HCT116 (cell line): ENCODE data around the gene TANC1. TPM values are rescaled to one million over a fixed set of nuclear protein-coding genes. Genes with fewer than 3 reads are reported as not detected.

Experiments used
- ATAC-seq: fragments of 200-7000 bp; cut with Tn5 transposase; 2 replicates; pipeline ENCODE4 v1.9.1; 2020; ENCODE audit warnings: mild to moderate bottlenecking, moderate library complexity
- BruUV-seq: library from RNA; stranded (reverse); fragments of 400-500 nt; replicated peaks from 2 replicates; lab custom pipeline; 2021; lab: Mats Ljungman, UMichigan
- CTCF ChIA-PET: fragments of 300-600 bp; sonication (Branson Sonifier 250); formaldehyde crosslinking; loops from one replicate; lab custom pipeline; 2021; ENCODE audit warnings: antibody characterized with exemption; lab: Charles Lee
- POLR2A ChIA-PET: fragments of 300-600, 350-600 bp; sonication (Branson Sonifier 250); formaldehyde crosslinking; loops from one replicate; lab custom pipeline; 2021; ENCODE audit warnings: antibody characterized with exemption; lab: Charles Lee
- RAD21 ChIA-PET, 2 experiments: fragments of 300-600 bp; sonication (Branson Sonifier 250); formaldehyde crosslinking; loops; one replicate each; lab custom pipeline; 2023; ENCODE audit warnings: low total read pairs in 2 of 2; ENCODE audit not compliant: uncharacterized antibody in 2 of 2, unreplicated experiment in 2 of 2, low non-redundant PET in 1 of 2; lab: Charles Lee
- DNase-seq: peaks from one replicate; pipeline ENCODE4 v3.0.0-alpha.2; 2010; ENCODE audit warnings: low read depth, low spot score
- H2AFZ ChIP-seq: fragments of 200-600 bp; shearing (Covaris generic), sonication (generic); 2 replicates; pipeline ENCODE4 v1.6.1; 2017; ENCODE audit warnings: low read depth, mixed run types, mixed read lengths, antibody characterized with exemption, low read length; ENCODE audit not compliant: poor library complexity, severe bottlenecking
- H3K27ac ChIP-seq: 2 replicates; pipeline ENCODE4 v1.5.1; 2012; ENCODE audit warnings: low read depth, low read length
- H3K27me3 ChIP-seq: fragments of 200-600 bp; sonication (generic); 2 replicates; pipeline ENCODE4 v1.6.1; 2016; ENCODE audit warnings: mixed run types, low read length, mixed read lengths; ENCODE audit not compliant: insufficient read depth
- H3K36me3 ChIP-seq, 2 experiments: fragments of 200-500 bp in 1 of 2; fragments of 200-600 bp in 1 of 2; sonication (Bioruptor generic) in 1 of 2; sonication (generic) in 1 of 2; 2 replicates each; pipeline versions ENCODE4 v1.5.1 to v1.6.1; 2014 to 2016; ENCODE audit warnings: low read length in 2 of 2, inconsistent platforms in 1 of 2, mixed read lengths in 1 of 2, mixed run types in 1 of 2; ENCODE audit not compliant: insufficient read depth in 2 of 2, control insufficient read depth in 1 of 2
- H3K4me1 ChIP-seq, 2 experiments: fragments of 200-600 bp in 1 of 2; sonication (generic) in 1 of 2; 2 replicates each; pipeline versions ENCODE4 v1.5.1 to v1.6.1; 2012 to 2017; ENCODE audit warnings: low read length in 2 of 2, inconsistent platforms in 1 of 2, mild to moderate bottlenecking in 1 of 2, mixed read lengths in 1 of 2, mixed run types in 1 of 2, moderate library complexity in 1 of 2; ENCODE audit not compliant: insufficient read depth in 2 of 2, control insufficient read depth in 1 of 2
- H3K4me2 ChIP-seq: fragments of 200-600 bp; sonication (generic); 2 replicates; pipeline ENCODE4 v1.6.1; 2017; ENCODE audit warnings: mixed run types, low read length, mixed read lengths
- H3K4me3 ChIP-seq, 2 experiments: fragments of 200-600 bp in 1 of 2; sonication (generic) in 1 of 2; replicated peaks in 1 of 2; 2 replicates each; pipeline ENCODE4 v1.5.1; 2011 to 2016; ENCODE audit warnings: low read length in 2 of 2, control low read depth in 1 of 2, low read depth in 1 of 2, mild to moderate bottlenecking in 1 of 2, mixed read lengths in 1 of 2, mixed run types in 1 of 2
- H3K79me2 ChIP-seq: fragments of 200-600 bp; sonication (generic); 2 replicates; pipeline ENCODE4 v1.6.1; 2017; ENCODE audit warnings: mild to moderate bottlenecking, mixed run types, low read length, moderate library complexity, mixed read lengths; ENCODE audit not compliant: insufficient read depth
- H3K9ac ChIP-seq: fragments of 200-600 bp; sonication (generic); 2 replicates; pipeline ENCODE4 v1.6.1; 2016; ENCODE audit warnings: low read length, mixed read lengths
- H3K9me2 ChIP-seq: fragments of 200-600 bp; sonication (generic), shearing (Covaris generic); 2 replicates; pipeline ENCODE4 v1.6.1; 2017; ENCODE audit warnings: mixed run types, mild to moderate bottlenecking, moderate library complexity; ENCODE audit not compliant: insufficient read depth
- H3K9me3 ChIP-seq, 2 experiments: fragments of 200-500 bp in 1 of 2; fragments of 200-600 bp in 1 of 2; sonication (Bioruptor generic) in 1 of 2; sonication (generic) in 1 of 2; 2 replicates each; pipeline ENCODE4 v1.6.1; 2014 to 2017; ENCODE audit warnings: low read length in 2 of 2, mixed read lengths in 2 of 2, inconsistent platforms in 1 of 2, low read depth in 1 of 2, mild to moderate bottlenecking in 1 of 2, mixed run types in 1 of 2, moderate library complexity in 1 of 2; ENCODE audit not compliant: control insufficient read depth in 1 of 2, insufficient read depth in 1 of 2
- H4K20me1 ChIP-seq: fragments of 200-600 bp; sonication (generic), shearing (Covaris generic); 2 replicates; pipeline ENCODE4 v1.6.1; 2017; ENCODE audit warnings: mixed run types, mild to moderate bottlenecking, moderate library complexity; ENCODE audit not compliant: insufficient read depth
- CEBPB ChIP-seq: IDR thresholded peaks from 2 replicates; pipeline ENCODE4 v1.6.1; 2012; ENCODE audit warnings: low read depth
- ELF1 ChIP-seq: IDR thresholded peaks from 2 replicates; pipeline ENCODE4 v1.6.1; 2012; ENCODE audit warnings: low read depth, borderline replicate concordance
- RAD21 ChIP-seq: IDR thresholded peaks from 2 replicates; pipeline ENCODE4 v1.6.1; 2012; ENCODE audit warnings: low read depth, mild to moderate bottlenecking
- SRF ChIP-seq: IDR thresholded peaks from 2 replicates; pipeline ENCODE4 v1.6.1; 2012; ENCODE audit warnings: low read depth
- YY1 ChIP-seq: IDR thresholded peaks from 2 replicates; pipeline ENCODE4 v1.6.1; 2011; ENCODE audit warnings: low read length, low read depth, moderate library complexity, mild to moderate bottlenecking; ENCODE audit not compliant: insufficient replicate concordance; ENCODE audit errors: extremely low read depth
- ZFX ChIP-seq: fragments of 450-650 bp; IDR thresholded peaks from 2 replicates; pipeline ENCODE4 v1.6.1; 2017
- intact Hi-C: fragments of 100-400 bp; cut with micrococcal nuclease; formaldehyde crosslinking; loops from 2 replicates; pipeline ENCODE4 v1.10.0; 2022
- total RNA-seq: library from RNA; stranded (reverse); gene quantifications from one replicate; pipeline ENCODE4 v1.2.1, GENCODE V29; 2021; ENCODE audit not compliant: unreplicated experiment
- TF ChIP-seq, protein P1 (sequence below): IDR thresholded peaks from 2 replicates; pipeline ENCODE4 v1.6.1; 2012
- TF ChIP-seq, protein P2 (sequence below): IDR thresholded peaks from 2 replicates; pipeline ENCODE4 v1.6.1; 2012; ENCODE audit warnings: low read depth

TANC1 gene
- total RNA-seq, 1 experiment from 2014 or later = 15.1 TPM

DNA sequence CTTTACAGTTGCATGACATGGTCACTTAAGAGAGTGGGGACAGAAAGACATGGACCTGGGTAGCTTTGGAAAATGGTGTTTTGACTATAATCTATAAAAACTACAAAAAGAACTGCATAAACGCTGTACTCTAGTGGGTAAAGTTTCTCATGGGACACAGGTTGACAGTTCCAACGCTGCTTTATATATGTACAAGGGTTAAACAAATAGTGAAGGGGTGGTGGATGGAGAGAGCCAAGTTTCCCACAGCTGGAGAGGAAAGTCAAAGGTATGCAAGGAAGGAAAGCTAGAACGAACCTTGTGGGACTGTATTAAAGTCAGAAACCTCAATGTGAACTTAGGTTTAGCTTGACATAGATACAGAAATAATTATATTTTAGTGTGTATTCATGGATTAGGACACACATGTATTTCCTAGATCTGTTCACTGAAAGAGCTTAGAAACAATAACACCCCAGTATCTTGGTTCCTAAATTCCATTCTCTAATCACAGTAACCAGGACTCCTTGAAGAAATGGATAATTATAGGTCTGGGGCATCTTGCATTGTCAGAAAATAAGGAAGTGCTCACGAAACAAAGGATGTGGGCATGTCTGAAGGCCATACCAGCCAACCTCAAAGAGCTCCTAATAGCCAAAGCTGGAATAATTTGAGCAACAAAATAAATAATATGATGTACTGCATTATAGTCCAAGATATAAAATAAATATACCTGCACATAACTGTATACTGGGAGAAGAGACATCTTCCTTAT is 28.8 kb downstream of the TANC1 start:
- ChIA-PET POLR2A (interaction anchor here (0.9 kb wide), 1 partner anchor 38 kb away, joined by 3 read pairs; no protein-coding TSS in a partner anchor), CTCF (interaction anchor here (0.9 to 2.9 kb wide), 2 partner anchors 11 to 122 kb away, joined by 3 to 7 read pairs; no protein-coding TSS in a partner anchor), RAD21 (interaction anchor here in 1 of 2 experiments (0.6 kb wide), 1 partner anchor 715 kb away, joined by 3 read pairs; no protein-coding TSS in a partner anchor)
- Histone ChIP-seq H2AFZ (no peak overlapping the region), H3K4me1 (peaks cover 4 to 8% of the 10 kb centered on the region in 2 experiments; a peak in 3 of 4 replicates), H3K4me2 (no peak overlapping the region), H4K20me1 (no peaks in the 10 kb centered on the region), H3K9me2 (no peaks in the 10 kb centered on the region), H3K79me2 (peaks cover 20% of the 10 kb centered on the region), H3K9ac (no peak overlapping the region), H3K9me3 (no peaks in the 10 kb centered on the region), H3K27ac (no peak overlapping the region), H3K36me3 (no peaks in the 10 kb centered on the region), H3K27me3 (no peaks in the 10 kb centered on the region), H3K4me3 (no peak overlapping the region)
- ATAC-seq = no peak
- BruUV-seq = no TSS peak
- TF ChIP-seq, protein P1, sequence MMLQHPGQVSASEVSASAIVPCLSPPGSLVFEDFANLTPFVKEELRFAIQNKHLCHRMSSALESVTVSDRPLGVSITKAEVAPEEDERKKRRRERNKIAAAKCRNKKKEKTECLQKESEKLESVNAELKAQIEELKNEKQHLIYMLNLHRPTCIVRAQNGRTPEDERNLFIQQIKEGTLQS = no peak
- no peak for TF ChIP-seq ZFX
- no peak for DNase-seq
- intact Hi-C loops = no loop called here

DNA sequence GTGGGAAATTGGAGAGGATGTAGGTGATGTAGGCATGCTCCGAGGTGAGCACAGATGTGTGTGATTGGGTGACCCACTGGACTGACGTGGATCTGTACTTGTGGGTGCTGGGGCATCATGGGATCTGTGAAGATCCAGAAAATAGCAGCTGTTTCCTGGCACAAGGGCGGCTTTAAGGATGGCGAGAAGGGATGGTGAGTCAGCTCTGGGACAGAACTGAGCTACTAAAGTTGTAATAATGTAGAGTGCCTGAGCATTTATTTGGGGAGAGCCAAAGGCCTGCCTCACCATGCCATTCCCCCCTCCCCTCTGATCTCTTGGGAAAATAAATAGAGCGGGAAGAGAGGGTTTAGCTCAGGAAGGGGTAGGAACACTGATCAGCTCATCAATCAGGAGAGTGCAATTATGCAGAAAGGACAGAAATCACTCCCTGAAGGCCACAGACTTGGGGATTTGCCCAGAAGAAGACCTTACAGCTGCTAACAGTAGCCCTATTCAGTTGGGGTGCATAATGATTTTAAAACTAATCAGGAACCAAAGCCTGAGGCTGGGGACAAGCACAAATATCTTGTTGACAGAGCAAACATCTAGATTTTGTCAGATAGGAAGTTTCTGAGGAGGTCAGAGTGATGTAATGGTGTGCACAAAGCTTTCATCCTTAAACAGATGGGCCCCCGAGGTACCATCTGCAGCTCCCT is 30.3 kb downstream of the TANC1 start:
- intact Hi-C loops = no loop called here
- Histone ChIP-seq H2AFZ (no peak overlapping the region), H3K79me2 (peaks cover 10% of the 10 kb centered on the region), H3K4me1 (peaks cover 4 to 8% of the 10 kb centered on the region in 2 experiments; a peak in 3 of 4 replicates), H3K9me2 (no peaks in the 10 kb centered on the region), H3K9me3 (no peaks in the 10 kb centered on the region), H3K4me3 (no peak overlapping the region), H3K36me3 (no peaks in the 10 kb centered on the region), H3K9ac (no peak overlapping the region), H3K27ac (no peak overlapping the region), H4K20me1 (no peaks in the 10 kb centered on the region), H3K27me3 (no peaks in the 10 kb centered on the region), H3K4me2 (no peak overlapping the region)
- ChIA-PET RAD21 (no interaction called here), CTCF (no interaction called here), POLR2A (no interaction called here)
- ATAC-seq (no peak), DNase-seq (no peak)
- BruUV-seq = no TSS peak
- TF ChIP-seq ELF1 (no peak), YY1 (no peak), RAD21 (no peak), SRF (no peak), CEBPB (no peak)
- TF ChIP-seq, protein P2, sequence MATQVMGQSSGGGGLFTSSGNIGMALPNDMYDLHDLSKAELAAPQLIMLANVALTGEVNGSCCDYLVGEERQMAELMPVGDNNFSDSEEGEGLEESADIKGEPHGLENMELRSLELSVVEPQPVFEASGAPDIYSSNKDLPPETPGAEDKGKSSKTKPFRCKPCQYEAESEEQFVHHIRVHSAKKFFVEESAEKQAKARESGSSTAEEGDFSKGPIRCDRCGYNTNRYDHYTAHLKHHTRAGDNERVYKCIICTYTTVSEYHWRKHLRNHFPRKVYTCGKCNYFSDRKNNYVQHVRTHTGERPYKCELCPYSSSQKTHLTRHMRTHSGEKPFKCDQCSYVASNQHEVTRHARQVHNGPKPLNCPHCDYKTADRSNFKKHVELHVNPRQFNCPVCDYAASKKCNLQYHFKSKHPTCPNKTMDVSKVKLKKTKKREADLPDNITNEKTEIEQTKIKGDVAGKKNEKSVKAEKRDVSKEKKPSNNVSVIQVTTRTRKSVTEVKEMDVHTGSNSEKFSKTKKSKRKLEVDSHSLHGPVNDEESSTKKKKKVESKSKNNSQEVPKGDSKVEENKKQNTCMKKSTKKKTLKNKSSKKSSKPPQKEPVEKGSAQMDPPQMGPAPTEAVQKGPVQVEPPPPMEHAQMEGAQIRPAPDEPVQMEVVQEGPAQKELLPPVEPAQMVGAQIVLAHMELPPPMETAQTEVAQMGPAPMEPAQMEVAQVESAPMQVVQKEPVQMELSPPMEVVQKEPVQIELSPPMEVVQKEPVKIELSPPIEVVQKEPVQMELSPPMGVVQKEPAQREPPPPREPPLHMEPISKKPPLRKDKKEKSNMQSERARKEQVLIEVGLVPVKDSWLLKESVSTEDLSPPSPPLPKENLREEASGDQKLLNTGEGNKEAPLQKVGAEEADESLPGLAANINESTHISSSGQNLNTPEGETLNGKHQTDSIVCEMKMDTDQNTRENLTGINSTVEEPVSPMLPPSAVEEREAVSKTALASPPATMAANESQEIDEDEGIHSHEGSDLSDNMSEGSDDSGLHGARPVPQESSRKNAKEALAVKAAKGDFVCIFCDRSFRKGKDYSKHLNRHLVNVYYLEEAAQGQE = no peak
